Lung (tissue), 12 donors: ENCODE results near the gene MAD2L1BP. TPM values are rescaled to one million over a fixed set of nuclear protein-coding genes. Genes with fewer than 3 reads are reported as not detected.

Experiments used
- ATAC-seq: fragments of 200-7000 bp; cut with Tn5 transposase; one replicate; pipeline ENCODE4 v1.9.1; 2020; ENCODE audit warnings: moderate number of reproducible peaks; ENCODE audit not compliant: insufficient read depth, low FRiP score
- DNase-seq, 3 donors: peaks; one replicate each; pipeline ENCODE4 v3.0.0-alpha.2; 2013 to 2017
- H3K27ac ChIP-seq, 2 donors: one replicate each; pipeline ENCODE4 v1.5.1; 2013; ENCODE audit warnings: mild to moderate bottlenecking in 2 of 2, moderate library complexity in 2 of 2, control low read depth in 1 of 2, inconsistent platforms in 1 of 2, low read depth in 1 of 2, low read length in 1 of 2
- H3K27me3 ChIP-seq, 3 donors: one replicate each; pipeline ENCODE4 v1.5.1; 2013; ENCODE audit warnings: low read length in 2 of 3; ENCODE audit not compliant: control insufficient read depth in 3 of 3, insufficient read depth in 3 of 3
- H3K36me3 ChIP-seq, 4 donors: one replicate each; pipeline ENCODE4 v1.5.1; 2013; ENCODE audit warnings: low read length in 4 of 4, mild to moderate bottlenecking in 1 of 4, moderate library complexity in 1 of 4; ENCODE audit not compliant: control insufficient read depth in 4 of 4, insufficient read depth in 4 of 4
- H3K4me1 ChIP-seq, 5 donors: one replicate each; pipeline ENCODE4 v1.5.1; 2013; ENCODE audit warnings: low read length in 5 of 5, mild to moderate bottlenecking in 2 of 5, moderate library complexity in 1 of 5; ENCODE audit not compliant: control insufficient read depth in 5 of 5, insufficient read depth in 5 of 5
- H3K4me3 ChIP-seq: one replicate; pipeline ENCODE4 v1.5.1; 2013; ENCODE audit warnings: mild to moderate bottlenecking, control low read depth, moderate library complexity
- H3K9ac ChIP-seq, 2 donors: one replicate each; pipeline ENCODE4 v1.5.1; 2013; ENCODE audit warnings: low read length in 2 of 2, control low read depth in 1 of 2; ENCODE audit not compliant: insufficient read depth in 1 of 2
- H3K9me3 ChIP-seq, 4 donors: one replicate each; pipeline ENCODE4 v1.5.1; 2013; ENCODE audit warnings: low read length in 3 of 4, mild to moderate bottlenecking in 1 of 4, moderate library complexity in 1 of 4; ENCODE audit not compliant: control insufficient read depth in 4 of 4, insufficient read depth in 3 of 4
- WGBS, 2 donors: extraction: QIAGEN DNeasy Blood & Tissue Kit; methylation state at CpG; one replicate each; pipeline ENCODE4 v1.1.7; 2013; 5-methylcytosine and 5-hydroxymethylcytosine counted together
- polyA plus RNA-seq, 2 donors: library from polyadenylated mRNA; stranded (reverse); fragments of 200-250 nt; gene quantifications; one replicate each; pipeline ENCODE4 v1.2.1, GENCODE V29; 2013
- total RNA-seq, 2 donors: library from RNA; depleted of rRNA in 1 of 2; stranded (reverse); fragments of >200 nt in 1 of 2; gene quantifications; one replicate each; pipeline ENCODE4 v1.2.1, GENCODE V29; 2014 to 2021
- TF ChIP-seq, protein P1 (sequence below): IDR thresholded peaks from 2 replicates; pipeline ENCODE4 v1.5.1; 2012; ENCODE audit warnings: mild to moderate bottlenecking; ENCODE audit errors: control extremely low read depth, extremely low read depth
- donor health status: control.
- donor health status: control.
- donor health status: Bipolar disorder and iron deficiency.
- donor health status: healthy.
- donor health status: DM: yes; HTN: yes; CAD: no.

Gene MAD2L1BP
- total and polyA plus RNA-seq, 4 donors = 14.9 to 29.3 (median 18.8) TPM

GRCh38 chr6:43593938-43594337 lies 41.7 kb upstream of the MAD2L1BP start:
- Histone ChIP-seq H3K9ac (no peak overlapping the region), H3K4me1 (no peaks in the 10 kb centered on the region), H3K27ac (no peak overlapping the region), H3K9me3 (no peaks in the 10 kb centered on the region), H3K36me3 (peaks cover 4 to 12% (median 7%) of the 10 kb centered on the region in 4 donors), H3K4me3 (no peak overlapping the region), H3K27me3 (no peaks in the 10 kb centered on the region)
- WGBS, 2 donors = 37 to 66% methylated on average over 1 of the region's 1 CpG
- DNase-seq (peak in 1 of 3 donors; percentile 14), ATAC-seq (no peak)
- TF ChIP-seq, protein P1, sequence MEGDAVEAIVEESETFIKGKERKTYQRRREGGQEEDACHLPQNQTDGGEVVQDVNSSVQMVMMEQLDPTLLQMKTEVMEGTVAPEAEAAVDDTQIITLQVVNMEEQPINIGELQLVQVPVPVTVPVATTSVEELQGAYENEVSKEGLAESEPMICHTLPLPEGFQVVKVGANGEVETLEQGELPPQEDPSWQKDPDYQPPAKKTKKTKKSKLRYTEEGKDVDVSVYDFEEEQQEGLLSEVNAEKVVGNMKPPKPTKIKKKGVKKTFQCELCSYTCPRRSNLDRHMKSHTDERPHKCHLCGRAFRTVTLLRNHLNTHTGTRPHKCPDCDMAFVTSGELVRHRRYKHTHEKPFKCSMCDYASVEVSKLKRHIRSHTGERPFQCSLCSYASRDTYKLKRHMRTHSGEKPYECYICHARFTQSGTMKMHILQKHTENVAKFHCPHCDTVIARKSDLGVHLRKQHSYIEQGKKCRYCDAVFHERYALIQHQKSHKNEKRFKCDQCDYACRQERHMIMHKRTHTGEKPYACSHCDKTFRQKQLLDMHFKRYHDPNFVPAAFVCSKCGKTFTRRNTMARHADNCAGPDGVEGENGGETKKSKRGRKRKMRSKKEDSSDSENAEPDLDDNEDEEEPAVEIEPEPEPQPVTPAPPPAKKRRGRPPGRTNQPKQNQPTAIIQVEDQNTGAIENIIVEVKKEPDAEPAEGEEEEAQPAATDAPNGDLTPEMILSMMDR = no peak

DNA sequence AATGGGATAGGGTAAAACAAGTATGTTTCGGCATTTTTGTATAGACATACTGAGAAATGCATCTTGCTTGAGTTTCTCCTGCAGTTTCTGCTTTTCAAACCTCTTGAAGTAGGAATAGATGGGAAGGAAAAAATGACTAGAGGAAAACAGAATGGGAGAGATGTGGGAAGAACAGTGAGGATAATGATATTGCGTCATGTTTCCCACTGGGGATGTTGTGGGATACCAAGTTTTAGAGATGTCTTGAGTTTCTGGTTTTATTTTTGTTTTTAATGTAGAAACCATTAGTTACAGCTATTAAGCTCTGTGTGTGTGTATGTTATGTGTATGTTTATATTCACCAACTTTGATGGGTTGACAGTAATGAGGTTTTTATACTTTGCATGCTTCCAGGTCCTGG lies 35.0 kb upstream of the MAD2L1BP start:
- 96 to 99% methylated on average over 2 of the region's 2 CpGs for WGBS, 2 donors
- Histone ChIP-seq H3K27me3 (no peaks in the 10 kb centered on the region), H3K36me3 (peaks cover 13 to 16% (median 15%) of the 10 kb centered on the region in 4 donors), H3K4me3 (no peak overlapping the region), H3K27ac (no peak overlapping the region), H3K9me3 (no peaks in the 10 kb centered on the region), H3K9ac (peak overlapping the region in 1 of 2 donors; percentile 1), H3K4me1 (peaks cover 0 to 3% (median 0%) of the 10 kb centered on the region in 5 donors)
- DNase-seq = peak in 1 of 3 donors; percentile 38
- ATAC-seq = no peak
- TF ChIP-seq, protein P1 = no peak

DNA sequence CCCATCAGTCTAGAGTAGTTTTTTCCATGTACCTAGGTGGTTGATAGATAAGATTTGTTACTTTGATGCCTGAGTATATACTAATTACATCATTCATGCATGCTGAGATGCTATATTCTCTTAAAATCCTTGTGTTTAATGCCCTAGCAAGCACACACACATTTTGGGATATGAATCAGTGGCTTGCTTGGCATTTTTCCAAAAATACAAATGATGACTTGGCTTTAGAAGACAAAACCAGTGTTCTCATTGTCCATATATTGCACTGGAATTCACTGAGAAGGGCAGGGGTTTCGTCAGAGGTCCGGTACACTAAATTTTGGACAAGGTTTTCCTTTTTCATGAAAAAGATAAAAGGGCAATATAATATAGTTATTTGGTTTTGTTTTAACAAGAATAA lies 31.5 kb upstream of the MAD2L1BP start:
- Histone ChIP-seq H3K4me3 (no peak overlapping the region), H3K27ac (no peak overlapping the region), H3K36me3 (peaks cover 12 to 24% (median 16%) of the 10 kb centered on the region in 4 donors), H3K9ac (peak overlapping the region in 1 of 2 donors; percentile 5), H3K9me3 (no peaks in the 10 kb centered on the region), H3K27me3 (no peaks in the 10 kb centered on the region), H3K4me1 (peaks cover 0 to 3% (median 0%) of the 10 kb centered on the region in 5 donors)
- TF ChIP-seq, protein P1 = no peak
- ATAC-seq (no peak), DNase-seq (peak in 2 of 3 donors; percentile 33 to 34)
- 97 to 100% methylated on average over 2 of the region's 2 CpGs for WGBS, 2 donors

DNA sequence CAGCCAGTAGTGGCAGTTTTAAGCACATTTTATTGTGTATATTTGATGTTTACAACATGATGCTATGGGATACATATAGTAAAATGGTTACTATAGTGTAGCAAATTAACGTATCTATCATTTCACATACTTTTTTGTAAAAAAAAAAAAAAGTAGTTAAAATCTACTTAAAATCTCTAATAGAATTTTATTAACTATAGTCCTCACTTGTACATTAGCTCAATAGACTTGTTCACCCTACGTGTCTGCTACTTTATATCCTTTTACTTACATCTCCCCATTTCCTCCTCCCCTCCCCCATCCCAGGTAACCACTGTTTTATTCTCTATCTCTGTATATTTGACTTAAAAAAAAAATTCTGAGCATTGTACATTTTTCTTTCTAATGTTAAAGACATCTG lies 29.6 kb upstream of the MAD2L1BP start:
- TF ChIP-seq, protein P1 = no peak
- no peak for ATAC-seq
- H3K4me3 ChIP-seq = no peak overlapping the region
- no peaks in the 10 kb centered on the region for H3K4me1 ChIP-seq
- peaks cover 12 to 24% (median 20%) of the 10 kb centered on the region in 4 donors for H3K36me3 ChIP-seq
- H3K27me3 ChIP-seq = no peaks in the 10 kb centered on the region
- H3K9ac ChIP-seq = no peak overlapping the region
- H3K27ac ChIP-seq = no peak overlapping the region
- WGBS, 2 donors = 93 to 96% methylated on average over 2 of the region's 2 CpGs
- no peaks in the 10 kb centered on the region for H3K9me3 ChIP-seq
- DNase-seq = no peak
